Activated T-helper 9 cell treated with anti-CD3 and anti-CD28 coated beads, Interleukin-2, amount 50 U/mL, for 16 hours (primary cell): Measurements from ENCODE around the gene DAZL.

Experiments
- DNase-seq: peaks from one replicate; pipeline ENCODE4 v3.0.0-alpha.2; 2020; ENCODE audit warnings: low read depth

The DAZL gene

GRCh38 chr3:16543242-16543864 lies 61.9 kb downstream of the DAZL start:
- no peak for DNase-seq

DNA sequence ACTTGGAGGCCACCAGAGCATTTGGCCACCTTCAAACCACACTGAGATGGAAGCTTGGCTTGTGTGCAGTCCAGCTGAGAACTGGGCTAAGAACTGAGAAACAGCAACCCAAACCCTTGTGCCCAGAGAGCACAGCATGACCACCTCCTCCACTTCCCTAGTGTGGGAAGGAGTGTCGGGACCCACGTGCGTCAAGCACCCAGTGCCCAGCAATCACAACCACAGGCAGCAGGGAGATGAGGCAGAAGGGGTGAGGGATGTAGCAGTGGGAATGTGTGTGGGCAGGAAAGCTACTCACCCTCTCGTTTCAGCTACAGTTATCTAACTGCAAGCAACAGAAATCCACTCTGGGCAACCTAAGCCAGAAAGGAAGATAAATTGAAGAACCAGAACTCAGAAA lies 66.7 kb downstream of the DAZL start:
- no peak for DNase-seq

- DNase-seq, result no peak
Measured at GRCh38 chr3:16536996-16537395, 68.2 kb downstream of the DAZL start.
